SHP77 treated with DMSO at 0.1 percent for 48 hours (cell line): ENCODE results near the gene UNC50.

Experiments used
- DNase-seq: peaks from one replicate; lab custom pipeline; 2025; lab: John Stamatoyannopoulos, UW

The UNC50 gene

GRCh38 chr2:98664323-98664722 lies 55.9 kb downstream of the UNC50 start:
- no peak for DNase-seq

DNA sequence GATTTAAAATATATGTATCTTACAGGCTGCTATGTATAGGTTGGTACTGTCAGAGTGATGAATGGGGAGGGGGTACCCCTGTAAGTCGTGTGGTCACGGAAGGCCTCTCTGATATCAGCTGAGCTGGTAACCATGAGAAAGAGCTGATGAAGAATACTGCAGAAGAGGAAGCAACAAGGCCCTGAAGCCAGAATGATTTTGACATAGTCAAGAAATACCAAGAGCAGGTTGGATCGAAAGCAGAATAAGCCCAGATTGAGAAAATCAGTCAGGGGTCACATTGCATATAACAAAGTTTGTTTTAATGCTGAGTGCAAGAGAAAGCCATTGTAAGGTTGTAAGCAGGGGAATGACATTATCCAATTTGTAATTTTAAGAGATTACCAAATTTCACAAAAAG lies 57.3 kb downstream of the UNC50 start:
- no peak for DNase-seq
